Activated CD4-positive, alpha-beta T cell treated with anti-CD3 and anti-CD28 coated beads, Interleukin-2, amount 50 U/mL, for 1 hour (primary cell): Measurements from ENCODE around the gene POLN.

Experiments
- DNase-seq: peaks from one replicate; pipeline ENCODE4 v3.0.0-alpha.2; 2020

Gene POLN

DNA sequence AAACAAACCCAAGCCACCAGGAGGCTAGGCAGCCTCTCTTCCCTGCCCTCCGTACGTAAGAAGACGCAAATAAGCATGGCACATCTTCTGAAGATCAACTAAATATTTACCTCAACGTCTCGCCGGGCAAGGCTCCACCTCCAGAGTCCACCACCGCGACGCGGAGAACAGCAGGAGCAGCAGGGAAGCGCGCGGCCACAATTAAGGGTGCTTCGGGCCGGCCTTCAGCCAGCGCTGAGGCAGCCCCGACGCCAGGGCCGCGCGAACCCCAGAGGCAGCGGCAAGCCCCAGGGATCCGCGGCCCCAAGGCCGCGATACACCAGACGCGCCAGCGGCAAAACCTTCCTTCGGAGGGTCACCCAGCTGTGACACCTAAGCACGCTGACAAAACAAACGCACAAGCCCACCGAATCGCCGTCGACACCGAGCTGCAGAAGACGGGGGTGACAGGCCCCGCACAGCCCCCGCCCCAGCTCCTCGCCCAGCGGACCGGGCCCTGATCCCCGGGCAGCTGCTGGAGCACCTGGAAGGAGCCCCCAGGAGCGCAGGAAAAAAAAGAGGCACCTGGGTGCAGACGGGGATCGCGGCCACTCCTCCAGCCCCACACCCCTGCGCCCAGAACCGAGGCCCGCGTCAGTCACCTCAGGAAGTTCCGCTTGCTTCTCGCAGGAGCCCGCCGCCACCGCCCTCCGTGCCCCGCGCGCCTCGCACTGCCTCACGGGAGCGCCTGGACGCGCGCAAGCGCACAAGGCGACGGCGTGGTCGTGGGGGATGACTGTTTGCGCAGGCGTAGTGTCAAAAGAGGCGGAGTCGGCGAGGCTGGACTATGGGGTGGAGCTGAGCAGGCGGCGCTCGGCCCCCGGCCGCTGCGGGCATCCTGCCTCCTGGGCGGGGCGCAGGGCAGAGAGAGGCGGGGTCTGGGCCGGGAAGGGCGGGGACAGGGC lies at the start of gene POLN, which contains the start of gene HAUS3:
Gene POLN (minus strand): TSS at position 712 of the 944 bp plus-strand sequence. CDS start 12,890 bp downstream, outside the sequence.
Gene HAUS3 (minus strand): TSS at position 712 of the 944 bp plus-strand sequence. CDS start 1,175 bp downstream, outside the sequence.
- DNase-seq, result peak; percentile 99

DNA sequence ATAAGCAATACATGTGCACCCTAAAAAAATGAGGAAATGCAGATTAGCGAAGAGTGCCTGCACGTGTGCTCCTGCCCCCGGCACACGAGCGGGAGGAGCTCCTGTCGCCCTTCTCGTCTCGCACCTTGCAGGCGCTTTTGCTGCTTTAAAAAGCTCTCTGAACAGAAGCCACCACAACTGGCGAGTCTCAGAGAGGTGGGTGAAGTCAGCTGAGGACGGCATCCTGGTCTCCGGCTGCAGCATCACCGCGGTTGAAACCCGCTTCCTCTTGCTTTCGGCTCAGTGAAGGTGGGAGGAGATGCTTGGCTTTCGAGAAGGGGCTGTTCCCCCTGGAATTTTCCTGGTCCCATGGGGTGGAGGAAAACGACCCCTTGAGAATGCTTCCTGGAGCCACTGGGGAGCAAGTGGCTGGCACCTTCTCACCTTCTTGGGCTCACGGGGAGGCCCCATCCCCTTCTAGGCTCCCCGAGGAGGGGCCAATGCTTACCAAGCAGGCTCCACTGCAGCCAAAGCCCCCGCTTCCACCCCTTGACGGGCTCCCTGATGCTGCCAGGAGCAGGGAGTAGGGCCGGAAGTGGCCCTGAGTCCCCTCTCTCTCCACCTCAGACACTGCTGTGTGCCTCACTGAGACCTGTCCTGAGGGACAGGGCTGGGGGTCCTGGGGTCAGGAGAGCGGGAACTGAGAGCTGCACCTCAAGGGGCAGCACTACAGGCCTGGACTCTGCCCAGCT lies 49.2 kb upstream of the POLN start:
- peak; percentile 77 for DNase-seq

DNA sequence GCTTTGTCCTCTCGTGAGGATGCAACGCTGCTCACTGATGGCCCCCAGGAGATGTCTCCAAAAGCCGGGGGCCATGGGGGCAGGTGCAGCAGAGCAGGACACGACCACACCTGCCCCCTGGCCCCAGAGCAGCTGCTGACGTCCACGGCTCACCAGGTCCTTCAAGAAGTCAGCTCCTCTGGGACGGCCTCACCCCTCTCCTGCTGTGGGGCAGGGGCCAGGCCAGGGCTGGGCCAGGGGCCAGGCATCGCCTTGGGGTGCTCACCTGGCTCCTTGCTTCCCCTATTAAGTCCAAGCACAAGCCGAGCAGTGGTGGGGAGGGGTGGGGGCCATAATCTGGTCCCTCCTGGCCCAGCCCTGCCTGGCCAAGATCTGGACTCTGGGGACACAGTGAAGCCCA lies 48.6 kb upstream of the POLN start:
- no peak for DNase-seq

- no peak for DNase-seq
Measured at GRCh38 chr4:2289955-2290333, 48.0 kb upstream of the POLN start.

DNA sequence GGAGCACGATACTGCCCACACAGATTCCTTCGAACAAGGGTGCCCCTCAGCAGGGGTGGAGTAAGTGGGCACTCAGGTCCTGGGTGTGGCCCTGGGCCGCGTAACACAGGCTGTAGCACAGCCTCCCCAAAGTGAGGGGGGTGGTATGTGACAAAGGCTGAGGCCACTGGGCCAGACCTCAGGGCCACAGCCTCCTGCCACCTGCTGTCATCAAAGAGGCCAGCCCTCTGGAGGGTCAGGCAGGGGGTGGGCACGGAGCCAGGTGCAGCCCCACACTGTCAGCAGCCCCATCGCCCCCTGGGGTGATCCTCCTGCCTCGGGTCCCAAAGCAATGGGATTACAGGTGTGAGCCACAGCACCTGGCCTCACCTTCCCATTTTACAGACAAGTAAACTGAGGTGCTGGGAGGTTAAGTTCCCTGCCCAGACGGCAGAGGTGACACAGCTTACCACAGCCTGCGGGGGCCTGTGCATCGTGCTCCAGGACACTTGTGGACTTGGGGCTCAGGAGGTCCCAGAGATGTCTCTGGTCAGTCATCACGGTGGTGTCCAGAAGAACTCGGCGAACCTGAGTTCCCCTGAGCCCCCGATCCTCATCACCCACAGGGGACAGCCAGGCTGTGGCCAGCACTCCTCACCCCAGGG lies 47.5 kb upstream of the POLN start:
- no peak for DNase-seq

DNA sequence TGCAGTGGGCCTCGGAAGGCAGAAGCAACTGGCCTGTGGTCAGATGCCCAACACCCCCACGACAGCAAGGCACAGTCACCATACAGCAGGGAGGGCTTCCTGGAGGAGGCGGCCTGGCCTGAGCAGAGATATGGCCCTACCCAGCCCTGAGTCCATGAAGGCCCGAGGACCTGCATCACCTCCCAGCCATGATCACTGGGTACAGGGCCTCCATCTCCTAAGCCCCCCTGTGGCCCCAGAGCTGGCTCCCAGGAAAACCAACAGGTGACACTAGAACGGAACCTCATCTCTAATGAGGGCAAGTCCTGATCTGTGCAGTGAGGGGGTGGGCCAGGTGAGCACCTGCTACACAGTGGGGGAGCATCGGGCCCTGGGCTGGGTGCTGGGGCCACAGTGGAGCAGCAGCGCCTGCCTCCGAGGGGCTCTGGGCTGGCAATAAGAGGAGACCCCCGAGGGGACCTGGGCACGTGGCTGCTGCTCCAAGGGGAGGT lies 46.2 kb upstream of the POLN start:
- no peak for DNase-seq

GRCh38 chr4:2287594-2287915 lies 45.6 kb upstream of the POLN start:
- DNase-seq, result no peak

DNA sequence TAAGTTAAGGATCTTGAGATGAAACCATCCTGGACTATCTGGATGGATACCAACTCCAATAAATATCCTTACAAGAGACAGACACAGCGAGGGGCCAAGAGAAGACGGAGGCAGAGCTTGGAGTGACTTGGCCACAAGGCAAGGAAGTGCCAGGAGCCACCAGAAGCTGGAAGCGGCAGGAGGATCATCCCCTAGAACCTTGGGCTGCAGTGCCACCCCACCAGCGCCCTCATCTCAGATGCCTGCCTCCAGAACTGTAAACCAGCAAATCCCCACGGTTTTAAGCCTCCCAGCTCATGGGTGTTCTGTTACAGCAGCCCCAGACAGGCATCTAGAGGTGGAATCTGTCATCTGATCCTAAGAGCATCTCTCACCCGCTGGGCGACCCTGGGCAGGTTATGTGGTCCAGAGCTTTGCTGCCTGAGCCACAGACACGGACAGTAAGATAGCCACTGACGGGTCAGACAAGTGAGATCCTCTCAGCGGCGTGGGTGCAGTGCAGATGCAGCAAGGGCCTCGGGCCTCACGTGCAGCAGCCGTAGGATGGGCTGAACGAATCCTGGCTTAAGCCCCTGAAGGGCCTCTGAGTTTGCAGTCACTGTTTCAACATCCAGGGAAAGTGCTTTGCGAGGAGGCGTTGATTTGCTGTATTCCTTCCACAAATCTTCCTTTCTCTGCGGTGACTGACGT lies 45.1 kb upstream of the POLN start:
- DNase-seq, result no peak

DNA sequence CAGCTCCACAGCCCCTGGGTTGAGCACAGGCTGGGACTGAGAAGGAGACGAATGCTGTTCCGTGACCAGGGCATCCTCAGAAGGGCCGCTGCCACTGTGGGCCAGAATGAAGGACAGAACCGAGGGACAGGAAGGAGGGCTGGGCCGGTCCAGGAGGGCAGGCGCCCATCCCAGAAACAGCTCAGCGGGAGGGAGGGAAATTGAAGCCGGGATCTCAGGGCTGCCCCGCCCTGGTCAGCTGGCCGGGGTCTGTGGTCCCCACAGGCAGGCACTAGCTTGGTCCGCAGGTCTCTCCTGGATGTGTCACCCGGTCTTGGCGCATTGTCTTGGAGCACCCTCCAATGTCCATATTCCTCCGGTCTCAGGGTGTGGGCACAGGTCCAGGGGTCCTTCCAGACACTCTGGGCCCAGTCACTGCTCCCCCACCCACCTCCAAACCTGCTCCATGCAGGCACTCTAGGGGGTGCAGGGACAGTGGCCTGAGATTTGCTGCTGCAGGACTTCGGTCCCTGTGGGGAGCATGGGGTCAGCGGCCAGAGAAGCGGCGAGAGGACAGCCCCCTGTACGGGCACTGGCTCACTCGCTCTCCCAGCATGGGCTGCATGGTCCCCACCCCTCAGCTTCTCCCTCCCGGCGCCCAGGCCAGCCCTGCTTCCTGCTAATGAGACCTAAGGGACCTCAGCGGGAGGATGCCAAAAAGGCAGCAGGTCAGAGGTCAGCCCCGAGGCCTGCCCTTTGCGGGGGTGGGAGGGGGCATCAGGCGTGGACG lies 43.9 kb upstream of the POLN start:
- no peak for DNase-seq

DNA sequence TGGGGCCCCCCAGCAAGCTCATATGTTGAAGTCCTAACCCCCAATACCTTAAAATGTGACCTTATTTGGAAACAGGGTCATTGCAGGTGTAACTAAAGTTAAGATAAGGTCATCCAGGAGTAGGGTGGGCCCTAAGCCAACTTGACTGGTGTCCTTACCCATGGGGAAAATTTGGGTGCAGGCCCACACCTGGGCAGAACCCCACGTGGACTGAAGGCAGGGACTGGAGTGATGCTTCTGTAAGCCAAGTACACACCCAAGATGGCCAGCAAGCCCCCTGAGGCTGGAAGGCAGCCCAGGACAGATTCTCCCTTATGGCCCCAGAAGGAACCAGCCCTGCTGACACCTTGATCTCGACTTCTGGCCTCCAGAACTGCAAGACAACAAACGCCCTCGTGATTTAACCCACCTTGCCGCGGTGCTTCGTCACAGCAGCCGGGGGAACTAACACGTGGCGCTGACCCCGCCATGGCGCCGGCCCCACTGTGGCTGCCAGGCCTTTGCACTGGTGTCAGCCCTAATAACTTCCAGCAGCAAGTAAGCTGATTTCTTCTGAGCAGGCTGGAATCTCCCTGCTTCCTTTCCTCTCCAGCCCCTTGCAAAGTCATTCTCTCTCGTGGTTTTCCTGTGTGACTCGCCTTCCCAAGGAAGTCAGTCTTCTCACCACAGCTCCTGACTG lies 43.2 kb upstream of the POLN start:
- DNase-seq, result no peak

GRCh38 chr4:2284161-2284933 lies 42.4 kb upstream of the POLN start:
- DNase-seq, result no peak

- no peak for DNase-seq
Measured at GRCh38 chr4:2283199-2283711, 41.3 kb upstream of the POLN start.

DNA sequence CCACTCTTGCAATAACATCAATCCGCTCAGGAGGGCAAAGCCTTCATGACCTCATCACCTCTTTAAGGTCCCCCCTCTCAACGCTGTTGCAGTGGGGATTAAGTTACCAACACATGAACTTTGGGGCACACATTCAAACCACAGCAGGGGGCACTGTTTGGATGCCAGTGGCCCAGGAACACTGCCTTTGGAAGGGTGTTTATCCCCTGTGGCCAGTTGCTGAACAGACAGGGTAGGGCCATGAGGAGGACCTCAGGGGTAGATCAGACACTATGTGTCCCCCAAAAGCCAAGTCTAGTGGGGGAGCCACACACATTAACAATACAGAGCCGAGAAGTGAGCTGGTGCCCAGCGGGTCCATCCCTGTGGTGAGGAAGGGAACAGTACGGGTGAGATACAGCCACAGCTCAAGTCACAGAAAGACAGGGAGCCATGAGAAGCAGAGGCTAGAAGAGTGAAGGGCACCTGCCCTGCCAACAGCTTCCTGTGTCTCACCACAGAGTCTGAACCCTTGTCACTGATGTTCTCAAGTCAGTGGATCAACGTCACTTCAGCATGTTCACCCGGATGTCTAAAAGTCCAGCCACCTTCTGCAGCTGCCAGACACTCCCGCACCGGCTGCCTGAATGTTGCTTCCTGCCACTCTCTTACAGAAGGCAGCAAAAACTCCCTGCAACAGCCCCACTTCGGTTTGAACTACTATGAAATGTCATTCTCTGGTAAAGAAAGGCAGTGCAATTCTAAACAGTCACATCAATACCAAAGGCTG lies 39.8 kb upstream of the POLN start:
- peak; percentile 84 for DNase-seq

DNA sequence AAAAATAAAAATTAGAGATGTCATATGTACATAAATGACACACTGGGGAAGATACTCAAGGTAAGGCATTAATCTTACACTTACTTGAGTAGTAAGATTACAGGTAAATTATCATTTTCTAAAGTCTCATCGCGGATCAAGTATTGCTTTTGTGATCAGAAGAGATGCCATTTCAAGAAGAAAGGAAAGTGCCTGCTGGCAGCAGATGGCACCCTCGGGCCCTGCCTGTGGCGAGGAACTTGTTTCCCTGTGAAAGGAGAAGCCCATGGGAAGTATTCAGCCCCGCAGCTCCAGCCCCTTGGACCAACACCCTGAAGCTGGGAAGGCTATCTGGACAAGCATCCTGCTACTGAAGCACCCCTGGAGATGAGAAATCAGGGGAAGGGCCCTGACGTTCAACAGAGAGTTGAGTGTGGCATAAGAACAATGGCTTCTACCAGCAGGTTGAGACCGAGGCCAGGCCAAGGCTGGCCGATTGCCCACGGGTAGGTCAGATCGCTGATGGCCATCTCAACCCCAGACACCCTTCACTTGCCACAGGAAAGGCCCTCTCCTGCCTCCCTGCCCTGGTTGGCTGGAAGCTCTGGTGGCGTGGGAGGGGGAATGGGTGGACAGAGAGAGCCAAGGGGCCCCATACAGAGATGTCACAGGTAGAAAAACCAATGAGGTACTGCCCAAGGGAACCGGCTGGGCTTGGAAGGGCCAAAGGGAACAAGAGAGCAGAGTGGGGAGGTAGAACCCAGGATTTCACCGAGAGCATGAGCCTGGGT lies 38.8 kb upstream of the POLN start:
- no peak for DNase-seq

DNA sequence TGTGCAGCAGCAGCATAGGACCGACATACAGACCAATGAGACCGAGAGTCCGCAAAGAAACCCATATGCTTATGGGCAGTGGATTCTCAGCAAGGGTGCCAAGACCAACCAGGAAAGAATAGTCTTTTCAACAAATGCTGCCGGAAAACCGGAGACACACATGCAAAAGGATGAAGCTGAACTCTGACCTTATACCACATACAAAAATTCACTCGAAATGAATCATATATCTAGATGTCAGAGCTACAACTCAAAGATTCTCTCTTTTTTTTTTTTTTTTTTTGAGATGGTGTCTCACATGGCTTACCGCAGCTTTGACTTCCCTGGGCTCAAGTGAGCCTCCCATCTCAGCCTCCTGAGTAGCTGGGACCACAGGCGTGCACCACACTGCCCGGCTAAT lies 36.0 kb upstream of the POLN start:
- no peak for DNase-seq

GRCh38 chr4:2276581-2277325 lies 34.8 kb upstream of the POLN start:
- no peak for DNase-seq

DNA sequence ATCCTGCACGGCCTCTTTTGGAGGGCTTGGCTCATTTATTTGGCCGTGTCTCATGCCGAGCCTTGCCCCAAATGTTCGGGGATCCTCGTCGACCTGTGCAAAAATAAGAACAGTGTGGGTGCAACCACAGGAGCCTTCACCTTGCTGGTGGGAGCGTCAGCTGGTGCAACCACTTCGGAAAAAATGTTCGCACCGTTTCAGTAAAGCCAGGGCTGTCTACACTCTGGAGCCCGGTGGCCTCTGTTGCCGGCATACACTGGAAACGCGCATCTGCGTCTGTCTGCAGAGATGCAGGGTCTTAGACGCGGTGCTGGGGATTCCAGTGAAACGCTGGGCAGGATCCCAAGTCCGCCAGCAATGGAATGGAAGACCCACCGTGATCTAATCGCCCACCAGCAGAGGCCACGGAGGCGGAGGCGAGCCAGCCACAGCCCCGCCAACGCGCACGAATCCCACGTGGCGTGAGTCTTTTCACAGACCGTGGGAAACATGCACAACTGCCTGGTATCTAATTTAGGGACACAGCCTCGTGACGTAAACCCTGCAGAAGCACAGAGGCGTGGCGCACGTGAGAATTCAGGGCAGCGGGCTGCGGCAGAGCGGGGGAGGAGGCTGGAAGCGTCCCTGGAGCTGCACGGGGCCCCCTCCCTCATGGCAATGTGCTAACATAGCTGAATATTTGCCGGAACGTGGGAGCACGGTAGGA lies 33.8 kb upstream of the POLN start:
- DNase-seq, result no peak
